ENCODE measurements around the gene RFX2. TPM values are rescaled to one million over a fixed set of nuclear protein-coding genes. Genes with fewer than 3 reads are reported as not detected.

The RFX2 gene
- total and polyA plus RNA-seq, 9 donors: 5.9 to 31.2 (median 13.3) TPM

GRCh38 chr19:6105444-6105843 is 4.9 kb downstream of the RFX2 start:
- TF ChIP-seq CTCF (IDR thresholded peaks at IDR 0.05): no peak
- TF ChIP-seq EP300 (IDR thresholded peaks at IDR 0.05): no peak
- no peak for TF ChIP-seq POLR2A (IDR thresholded peaks at IDR 0.05)
- intact Hi-C loops (cut with DNase I): loop anchor here in 2 of 4 donors (5.0 kb wide), 2 partner anchors 43 to 48 kb away; no protein-coding TSS in a partner anchor
- WGBS, 3 donors: 90 to 92% (median 92%) methylated on average over 11 of the region's 11 CpGs

DNA sequence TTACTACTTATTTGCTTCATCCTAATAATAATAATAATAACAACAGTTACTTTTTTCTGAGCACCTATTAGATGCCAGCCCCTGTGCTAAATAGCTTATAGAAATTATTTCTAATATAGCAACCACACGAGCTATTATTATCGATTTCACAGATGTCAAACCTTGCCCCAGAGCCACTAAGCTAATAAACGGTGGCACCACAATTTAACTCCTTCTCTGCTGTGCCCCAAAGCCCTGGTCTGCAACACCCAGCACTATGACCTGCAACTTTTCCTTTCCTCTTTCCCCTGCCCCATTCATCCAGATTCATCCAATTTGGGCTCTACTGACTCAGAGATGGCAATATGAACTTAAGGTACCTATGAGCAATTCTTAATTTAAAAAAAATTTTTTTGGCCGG is 6.4 kb downstream of the RFX2 start:
- H3K27ac ChIP-seq: no peak overlapping the region
- H3K27me3 ChIP-seq: no peaks in the 10 kb centered on the region
- no peaks in the 10 kb centered on the region for H3K9me3 ChIP-seq
- no peaks in the 10 kb centered on the region for H3K36me3 ChIP-seq
- WGBS, 3 donors: 60 to 68% (median 63%) methylated on average over 4 of the region's 4 CpGs
- TF ChIP-seq POLR2A (IDR thresholded peaks at IDR 0.05): no peak
- TF ChIP-seq EP300 (IDR thresholded peaks at IDR 0.05): no peak
- TF ChIP-seq CTCF (IDR thresholded peaks at IDR 0.05): no peak
- no peak for DNase-seq
- no peak overlapping the region for H3K4me3 ChIP-seq
- H3K4me1 ChIP-seq (ENCODE audit: insufficient read depth): peaks cover 10% of the 10 kb centered on the region
- intact Hi-C loops (cut with DNase I): no loop called here

More at GRCh38 chr19:6105444-6105843, 4.9 kb downstream of the RFX2 start:
- Histone ChIP-seq H3K36me3 (no peaks in the 10 kb centered on the region), H3K27ac (peak overlapping the region in 1 of 2 donors; percentile 4), H3K9me3 (no peaks in the 10 kb centered on the region), H3K4me1 (ENCODE audit: insufficient read depth) (peaks cover 6% of the 10 kb centered on the region), H3K27me3 (no peaks in the 10 kb centered on the region), H3K4me3 (no peak overlapping the region)
- DNase-seq: no peak

DNA sequence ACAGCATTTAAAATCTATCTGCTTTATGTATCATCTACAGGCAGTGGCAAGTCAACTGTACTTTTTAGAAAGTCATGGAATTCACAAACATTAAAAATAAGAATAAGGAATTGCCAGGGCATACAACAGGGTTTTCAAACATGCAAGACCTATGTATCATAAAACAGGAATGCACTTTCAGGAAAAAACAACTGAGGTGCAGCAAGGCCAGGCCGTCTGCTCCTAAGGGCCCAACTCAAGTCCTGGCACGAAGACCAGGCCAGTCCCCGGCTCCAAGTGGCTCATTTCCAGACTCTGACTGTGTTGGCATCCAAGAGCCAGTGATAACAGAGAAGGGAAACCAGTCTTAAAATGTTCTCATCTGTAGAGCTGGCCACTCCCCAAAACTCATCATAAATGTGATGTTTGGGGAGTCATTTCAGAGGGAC is 7.1 kb downstream of the RFX2 start:
- no peak for TF ChIP-seq POLR2A (IDR thresholded peaks at IDR 0.05)
- TF ChIP-seq CTCF (IDR thresholded peaks at IDR 0.05): no peak
- TF ChIP-seq EP300 (IDR thresholded peaks at IDR 0.05): no peak
- intact Hi-C loops (cut with DNase I): no loop called here
- no peaks in the 10 kb centered on the region for H3K27me3 ChIP-seq

GRCh38 chr19:6101991-6102390 is 8.3 kb downstream of the RFX2 start:
- H3K27ac ChIP-seq: no peak overlapping the region
- no peak for TF ChIP-seq EP300 (IDR thresholded peaks at IDR 0.05)
- TF ChIP-seq CTCF (IDR thresholded peaks at IDR 0.05): no peak
- no peak for TF ChIP-seq POLR2A (IDR thresholded peaks at IDR 0.05)
- DNase-seq: no peak
- intact Hi-C loops (cut with DNase I): no loop called here
- H3K36me3 ChIP-seq: no peaks in the 10 kb centered on the region
- no peaks in the 10 kb centered on the region for H3K27me3 ChIP-seq
- H3K9me3 ChIP-seq: no peaks in the 10 kb centered on the region
- WGBS, 3 donors: 94 to 95% (median 95%) methylated on average over 3 of the region's 3 CpGs
- peaks cover 13% of the 10 kb centered on the region for H3K4me1 ChIP-seq (ENCODE audit: insufficient read depth)
- H3K4me3 ChIP-seq: no peak overlapping the region

More for the DNA sequence above, 7.1 kb downstream of the RFX2 start:
- Histone ChIP-seq H3K9me3 (no peaks in the 10 kb centered on the region), H3K27ac (no peak overlapping the region), H3K4me3 (no peak overlapping the region), H3K36me3 (no peaks in the 10 kb centered on the region), H3K4me1 (ENCODE audit: insufficient read depth) (peaks cover 11% of the 10 kb centered on the region)
- 4 to 7% (median 5%) methylated on average over 3 of the region's 3 CpGs for WGBS, 3 donors
- DNase-seq: peak; percentile 31 to 75 (median 70)

Measured in ovary (tissue), 9 donors.